Measurements from ENCODE around the gene ZNF814.

The ZNF814 gene

DNA sequence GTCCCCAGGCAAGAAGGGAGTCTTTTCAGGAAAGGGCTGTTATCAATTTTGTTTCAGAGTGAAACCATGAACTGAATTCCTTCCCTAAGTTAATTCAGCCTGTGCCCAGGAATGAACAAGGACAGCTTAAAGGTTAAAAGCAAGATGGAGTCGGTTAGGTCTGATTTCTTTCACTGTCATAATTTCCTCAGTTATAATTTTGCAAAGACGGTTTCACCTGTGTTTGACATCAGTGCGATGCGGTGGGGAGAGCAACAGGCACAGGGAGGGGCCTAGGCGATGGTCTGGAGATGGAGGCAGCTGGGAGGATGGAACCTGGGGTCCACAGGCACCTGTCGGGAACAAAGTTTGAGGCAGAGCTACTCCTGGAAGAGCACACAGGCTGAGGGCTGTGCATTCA lies 68.2 kb downstream of the ZNF814 start:
- no peak overlapping the region for H3K27ac ChIP-seq
- no peak for DNase-seq
- H3K4me3 ChIP-seq (ENCODE audit: low read depth, low read length): peak overlapping the region; percentile 97
- H3K36me3 ChIP-seq (replicated peaks): peaks cover 2% of the 10 kb centered on the region
- in situ Hi-C loops (cut with HindIII; ENCODE audit: low pct_ligation_motif_present, low sequenced_read_pairs): no loop called here
- TF ChIP-seq, protein P1, sequence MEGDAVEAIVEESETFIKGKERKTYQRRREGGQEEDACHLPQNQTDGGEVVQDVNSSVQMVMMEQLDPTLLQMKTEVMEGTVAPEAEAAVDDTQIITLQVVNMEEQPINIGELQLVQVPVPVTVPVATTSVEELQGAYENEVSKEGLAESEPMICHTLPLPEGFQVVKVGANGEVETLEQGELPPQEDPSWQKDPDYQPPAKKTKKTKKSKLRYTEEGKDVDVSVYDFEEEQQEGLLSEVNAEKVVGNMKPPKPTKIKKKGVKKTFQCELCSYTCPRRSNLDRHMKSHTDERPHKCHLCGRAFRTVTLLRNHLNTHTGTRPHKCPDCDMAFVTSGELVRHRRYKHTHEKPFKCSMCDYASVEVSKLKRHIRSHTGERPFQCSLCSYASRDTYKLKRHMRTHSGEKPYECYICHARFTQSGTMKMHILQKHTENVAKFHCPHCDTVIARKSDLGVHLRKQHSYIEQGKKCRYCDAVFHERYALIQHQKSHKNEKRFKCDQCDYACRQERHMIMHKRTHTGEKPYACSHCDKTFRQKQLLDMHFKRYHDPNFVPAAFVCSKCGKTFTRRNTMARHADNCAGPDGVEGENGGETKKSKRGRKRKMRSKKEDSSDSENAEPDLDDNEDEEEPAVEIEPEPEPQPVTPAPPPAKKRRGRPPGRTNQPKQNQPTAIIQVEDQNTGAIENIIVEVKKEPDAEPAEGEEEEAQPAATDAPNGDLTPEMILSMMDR (IDR thresholded peaks at IDR 0.05; ENCODE audit: low read depth, low read length, missing control alignments): no peak
- H3K27me3 ChIP-seq (replicated peaks): no peaks in the 10 kb centered on the region

DNA sequence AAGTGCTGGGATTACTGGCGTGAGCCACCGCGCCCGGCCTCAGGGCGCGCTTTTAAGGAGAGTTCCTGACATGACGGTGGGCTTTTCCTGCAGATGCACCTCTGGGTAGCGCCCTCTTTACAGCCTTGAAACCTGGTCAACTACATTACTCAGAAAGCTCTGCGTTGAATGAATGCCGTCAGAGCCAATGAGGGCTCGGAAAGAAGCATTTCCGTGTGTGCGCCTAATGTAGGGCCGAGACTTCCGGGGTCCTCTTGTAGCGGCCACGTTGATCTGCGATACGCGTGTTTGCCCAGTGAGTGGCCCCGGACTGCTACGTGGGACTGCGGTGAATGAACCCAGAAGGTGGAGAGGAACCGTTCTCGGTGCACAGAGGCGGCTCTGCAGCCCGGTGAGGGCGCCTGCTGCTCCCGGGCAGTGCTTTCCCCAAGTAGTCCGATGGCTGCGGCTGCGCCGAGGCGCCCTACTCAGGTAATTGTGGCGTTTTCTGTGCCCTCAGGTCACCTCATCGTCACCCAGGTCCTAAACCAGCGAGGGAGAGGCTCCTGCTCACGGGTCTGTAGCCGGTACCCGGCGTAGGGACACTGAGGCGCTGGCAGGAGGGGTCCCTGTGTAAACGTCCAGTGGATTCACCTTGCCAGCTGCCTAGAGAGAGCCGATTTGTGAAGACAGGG lies 69.2 kb downstream of the ZNF814 start:
- Histone ChIP-seq H3K4me3 (ENCODE audit: low read depth, low read length) (peak overlapping the region; percentile 97), H3K27ac (peak overlapping the region; percentile 75), H3K36me3 (replicated peaks) (peaks cover 2% of the 10 kb centered on the region), H3K27me3 (replicated peaks) (no peaks in the 10 kb centered on the region)
- TF ChIP-seq, protein P1 (IDR thresholded peaks at IDR 0.05; ENCODE audit: low read depth, low read length, missing control alignments): peak; percentile 8
- peak; percentile 94 for DNase-seq
- in situ Hi-C loops (cut with HindIII; ENCODE audit: low pct_ligation_motif_present, low sequenced_read_pairs): no loop called here

DNA sequence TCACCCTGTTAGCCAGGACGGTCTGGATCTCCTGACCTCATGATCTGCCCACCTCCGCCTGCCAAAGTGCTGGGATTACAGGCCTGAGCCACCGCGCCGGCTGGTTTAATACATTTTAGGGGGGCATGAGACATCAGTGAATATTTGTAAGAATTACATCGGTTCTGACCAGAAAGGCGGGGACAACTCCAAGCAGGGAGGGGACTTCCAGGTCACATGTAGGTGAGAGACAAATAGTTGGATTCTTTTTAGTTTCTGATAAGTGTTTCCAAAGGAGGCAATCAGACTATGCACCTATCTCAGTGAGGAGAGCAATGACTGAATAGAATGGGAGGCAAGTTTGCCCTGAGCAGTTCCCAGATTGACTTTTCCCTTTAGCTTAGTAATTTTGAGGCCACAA lies 70.5 kb downstream of the ZNF814 start:
- DNase-seq: no peak
- in situ Hi-C loops (cut with HindIII; ENCODE audit: low pct_ligation_motif_present, low sequenced_read_pairs): no loop called here
- Histone ChIP-seq H3K4me3 (ENCODE audit: low read depth, low read length) (no peak overlapping the region), H3K36me3 (replicated peaks) (peaks cover 4% of the 10 kb centered on the region), H3K27ac (no peak overlapping the region), H3K27me3 (replicated peaks) (no peaks in the 10 kb centered on the region)
- TF ChIP-seq, protein P1 (IDR thresholded peaks at IDR 0.05; ENCODE audit: low read depth, low read length, missing control alignments): no peak

DNA sequence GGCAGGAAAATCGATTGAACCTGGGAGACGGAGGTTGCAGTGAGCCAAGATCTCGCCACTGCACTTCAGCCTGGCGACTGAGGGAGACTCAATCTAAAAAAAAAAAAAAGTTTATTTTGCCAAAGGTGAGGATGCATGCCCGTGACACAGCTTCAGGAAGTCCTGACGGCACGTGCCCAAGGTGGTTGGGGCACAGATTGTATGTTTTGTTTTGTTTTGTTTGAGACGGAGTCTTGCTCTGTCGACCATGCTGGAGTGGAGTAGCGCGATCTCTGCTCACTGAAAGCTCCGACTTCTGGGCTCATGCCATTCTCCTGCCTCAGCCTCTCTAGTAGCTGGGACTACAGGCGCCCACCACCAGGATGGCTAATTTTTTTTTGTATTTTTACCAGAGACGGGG lies 70.9 kb downstream of the ZNF814 start:
- Histone ChIP-seq H3K4me3 (ENCODE audit: low read depth, low read length) (no peak overlapping the region), H3K27me3 (replicated peaks) (no peaks in the 10 kb centered on the region), H3K27ac (no peak overlapping the region), H3K36me3 (replicated peaks) (peaks cover 4% of the 10 kb centered on the region)
- in situ Hi-C loops (cut with HindIII; ENCODE audit: low pct_ligation_motif_present, low sequenced_read_pairs): no loop called here
- TF ChIP-seq, protein P1 (IDR thresholded peaks at IDR 0.05; ENCODE audit: low read depth, low read length, missing control alignments): no peak
- no peak for DNase-seq

DNA sequence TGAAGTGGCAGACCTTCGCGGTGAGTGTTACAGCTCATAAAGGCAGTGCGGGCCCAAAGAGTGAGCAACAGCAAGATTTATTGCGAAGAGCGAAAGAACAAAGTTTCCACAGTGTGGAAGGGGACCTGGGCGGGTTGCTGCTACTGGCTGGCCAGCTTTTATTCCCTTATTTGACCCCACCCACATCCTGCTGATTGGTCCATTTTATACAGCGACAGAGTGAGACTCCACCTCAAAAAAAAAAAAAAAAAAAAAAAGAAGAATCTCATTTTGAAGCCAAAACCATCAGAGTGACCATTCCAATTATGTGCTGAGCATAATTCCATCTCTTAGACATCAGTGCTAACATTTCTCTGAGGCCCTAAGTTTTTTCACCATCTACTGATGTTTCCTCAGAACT lies 72.2 kb downstream of the ZNF814 start:
- in situ Hi-C loops (cut with HindIII; ENCODE audit: low pct_ligation_motif_present, low sequenced_read_pairs): no loop called here
- H3K4me3 ChIP-seq (ENCODE audit: low read depth, low read length): no peak overlapping the region
- H3K27ac ChIP-seq: no peak overlapping the region
- no peak for DNase-seq
- no peaks in the 10 kb centered on the region for H3K27me3 ChIP-seq (replicated peaks)
- TF ChIP-seq, protein P1 (IDR thresholded peaks at IDR 0.05; ENCODE audit: low read depth, low read length, missing control alignments): no peak
- H3K36me3 ChIP-seq (replicated peaks): peaks cover 10% of the 10 kb centered on the region

All from brain microvascular endothelial cell (primary cell).